Heart left ventricle (tissue), 16 donors: ENCODE results near the gene FAM98A. TPM values are rescaled to one million over a fixed set of nuclear protein-coding genes. Genes with fewer than 3 reads are reported as not detected.

ENCODE experiments used
- ATAC-seq, 4 donors: fragments of 200-7000 bp; cut with Tn5 transposase; one replicate each; pipeline ENCODE4 v1.9.1; 2020 to 2022; ENCODE audit warnings: moderate library complexity in 4 of 4, mild to moderate bottlenecking in 3 of 4, moderate number of reproducible peaks in 1 of 4
- DNase-seq, 5 donors: peaks; one replicate each; pipeline ENCODE4 v3.0.0-alpha.2; 2020
- H3K27ac ChIP-seq, 12 donors: fragments of 200-600 bp; sonication (generic) in 4 of 12; one replicate each; pipeline versions ENCODE4 v1.5.0 to v1.8.0; 2016 to 2022; ENCODE audit warnings: mild to moderate bottlenecking in 2 of 12
- H3K27me3 ChIP-seq, 9 donors: fragments of 200-600 bp; sonication (generic) in 2 of 9; one replicate each; pipeline versions ENCODE4 v1.5.1 to v1.8.0; 2016 to 2022; ENCODE audit warnings: mild to moderate bottlenecking in 3 of 9
- H3K36me3 ChIP-seq, 9 donors: fragments of 200-600 bp; sonication (generic) in 2 of 9; one replicate each; pipeline versions ENCODE4 v1.5.0 to v1.8.0; 2018 to 2022; ENCODE audit warnings: mild to moderate bottlenecking in 2 of 9
- H3K4me1 ChIP-seq, 12 donors: fragments of 200-600 bp; sonication (generic) in 4 of 12; one replicate each; pipeline versions ENCODE4 v1.5.0 to v1.8.0; 2016 to 2022; ENCODE audit warnings: mild to moderate bottlenecking in 3 of 12
- H3K4me3 ChIP-seq, 12 donors: fragments of 200-600 bp; sonication (generic) in 4 of 12; one replicate each; pipeline versions ENCODE4 v1.5.0 to v1.8.0; 2017 to 2022; ENCODE audit warnings: mild to moderate bottlenecking in 9 of 12, moderate library complexity in 4 of 12
- H3K9me3 ChIP-seq, 12 donors: fragments of 200-600 bp; sonication (generic) in 4 of 12; one replicate each; pipeline versions ENCODE4 v1.5.0 to v1.8.0; 2016 to 2022; ENCODE audit warnings: mild to moderate bottlenecking in 1 of 12
- POLR2A ChIP-seq, 2 donors: fragments of 450-650 bp; IDR thresholded peaks; one replicate each; pipeline ENCODE4 v1.6.1; 2017; ENCODE audit warnings: antibody characterized with exemption in 2 of 2, mild to moderate bottlenecking in 2 of 2, moderate library complexity in 2 of 2
- WGBS, 4 donors: extraction: QIAGEN DNeasy Blood & Tissue Kit in 2 of 4; methylation state at CpG; one replicate each; pipeline versions ENCODE4 v1.1.5 to v1.1.7; 2013 to 2018; 5-methylcytosine and 5-hydroxymethylcytosine counted together
- intact Hi-C, 10 donors: fragments of 100-400 bp; cut with DNase I; formaldehyde crosslinking; loops; one replicate each; pipeline versions ENCODE4 v1.11.1 to v1.14.2; 2022
- polyA plus RNA-seq, 2 donors: library from polyadenylated mRNA; stranded (reverse); fragments of 200-250 nt; gene quantifications; one replicate each; pipeline ENCODE4 v1.2.3, GENCODE V29; 2013
- total RNA-seq, 9 donors: library from RNA; depleted of rRNA in 2 of 9; stranded (reverse); fragments of >200 nt in 2 of 9; fragmentation: NEBNext Ultra II Directional in 3 of 9; extraction: Animal tissue kit (Norgen Biotek cat#: 25700) in 3 of 9; gene quantifications; one replicate each; pipeline versions ENCODE4 v1.1.0 to v1.2.4, GENCODE V29; 2016 to 2023
- TF ChIP-seq, protein P1 (sequence below), 12 donors: fragments of 200-600 bp; sonication (generic) in 4 of 12; IDR thresholded peaks; one replicate each; pipeline versions ENCODE4 v1.5.0 to v1.8.0; 2018 to 2022; ENCODE audit warnings: antibody characterized with exemption in 12 of 12, mild to moderate bottlenecking in 5 of 12
- donor health status: ischemic (EF 13 %, LVEDD 7.1; RV severe dilation, severe dysfunction).
- donor health status: healthy with polysubstance abuse.
- donor health status: DM: no; HTN: yes; CAD: no.
- donor health status: DM: no; HTN: no; CAD: no.
- donor health status: ischemic (EF 25% LVEDD 6.9; RV normal size, moderate dysfunction).
- donor health status: ischemic (EF 25% LVEDD 5.7; RV mildly dilated, moderate dysfunction).
- donor health status: healthy.
- donor health status: DM: yes; HTN: yes; CAD: no.
- donor health status: ischemic (EF 35%, LVEDD 5.7; RV mildly dilated, moderate dysfunction).
- donor health status: nonischemic (EF 11% LVEDD 7.7; RV severe dilation, severe dysfunction).
- donor health status: DM: yes; HTN: yes; CAD: no.
- donor health status: PGD.
- donor health status: ischemic (EF 29% LVEDD 5.4; RV normal size, mild dysfunction).
- donor health status: nonischemic (EF 23%, LVEDD 6.1; RV moderate dilation, normal function).

Gene FAM98A
- total and polyA plus RNA-seq, 11 donors, result 34.2 to 106 (median 66.4) TPM

DNA sequence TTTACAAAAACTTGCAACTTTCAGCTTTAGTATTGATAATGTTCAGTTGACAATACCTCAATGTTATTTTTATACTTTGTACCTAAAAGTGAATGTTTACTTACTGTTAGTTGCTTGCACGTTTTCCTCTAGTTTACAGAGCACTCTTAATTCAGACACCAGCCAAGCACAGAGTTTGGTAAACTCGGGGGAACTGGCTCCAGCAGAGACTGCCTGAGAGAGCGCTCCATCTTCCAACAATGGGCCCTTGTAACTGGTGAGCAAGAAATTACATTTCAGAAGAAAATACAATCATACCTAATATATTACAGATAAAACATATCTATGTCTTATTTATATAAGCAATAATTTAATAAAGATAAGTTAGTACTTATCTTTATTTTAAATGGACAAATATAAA is 3.7 kb downstream of the FAM98A start:
- Histone ChIP-seq H3K9me3 (no peaks in the 10 kb centered on the region), H3K4me1 (peaks cover 0 to 49% (median 22%) of the 10 kb centered on the region in 12 donors), H3K4me3 (no peak overlapping the region), H3K36me3 (peaks cover 0 to 51% (median 47%) of the 10 kb centered on the region in 9 donors), H3K27me3 (no peaks in the 10 kb centered on the region), H3K27ac (no peak overlapping the region)
- intact Hi-C loops, result no loop called here
- TF ChIP-seq, protein P1, sequence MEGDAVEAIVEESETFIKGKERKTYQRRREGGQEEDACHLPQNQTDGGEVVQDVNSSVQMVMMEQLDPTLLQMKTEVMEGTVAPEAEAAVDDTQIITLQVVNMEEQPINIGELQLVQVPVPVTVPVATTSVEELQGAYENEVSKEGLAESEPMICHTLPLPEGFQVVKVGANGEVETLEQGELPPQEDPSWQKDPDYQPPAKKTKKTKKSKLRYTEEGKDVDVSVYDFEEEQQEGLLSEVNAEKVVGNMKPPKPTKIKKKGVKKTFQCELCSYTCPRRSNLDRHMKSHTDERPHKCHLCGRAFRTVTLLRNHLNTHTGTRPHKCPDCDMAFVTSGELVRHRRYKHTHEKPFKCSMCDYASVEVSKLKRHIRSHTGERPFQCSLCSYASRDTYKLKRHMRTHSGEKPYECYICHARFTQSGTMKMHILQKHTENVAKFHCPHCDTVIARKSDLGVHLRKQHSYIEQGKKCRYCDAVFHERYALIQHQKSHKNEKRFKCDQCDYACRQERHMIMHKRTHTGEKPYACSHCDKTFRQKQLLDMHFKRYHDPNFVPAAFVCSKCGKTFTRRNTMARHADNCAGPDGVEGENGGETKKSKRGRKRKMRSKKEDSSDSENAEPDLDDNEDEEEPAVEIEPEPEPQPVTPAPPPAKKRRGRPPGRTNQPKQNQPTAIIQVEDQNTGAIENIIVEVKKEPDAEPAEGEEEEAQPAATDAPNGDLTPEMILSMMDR (IDR thresholded peaks at IDR 0.05), result no peak
- no peak for TF ChIP-seq POLR2A (IDR thresholded peaks at IDR 0.05)
- WGBS, 4 donors, result 66 to 75% (median 70%) methylated on average over 3 of the region's 3 CpGs
- no peak for DNase-seq
- no peak for ATAC-seq

DNA sequence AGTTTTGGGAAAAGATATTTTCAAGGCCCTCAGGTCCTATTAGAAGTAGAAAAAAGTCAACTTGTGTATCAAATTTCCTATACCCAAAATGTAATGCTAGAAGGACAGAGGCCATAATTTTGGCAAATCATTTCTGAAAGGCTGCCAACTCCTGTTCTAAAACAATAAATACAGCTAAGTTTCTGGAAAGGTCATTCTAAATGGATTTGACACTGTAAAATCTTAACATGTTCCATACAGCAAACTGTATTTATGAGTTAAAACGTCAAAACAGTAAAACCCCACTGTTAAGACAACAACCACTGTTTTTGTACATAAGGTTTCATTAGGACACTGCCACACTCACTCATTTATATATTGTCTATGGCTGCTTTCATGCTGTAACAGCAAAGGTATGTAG is 9.7 kb downstream of the FAM98A start:
- peaks cover 0 to 96% (median 85%) of the 10 kb centered on the region in 9 donors for H3K36me3 ChIP-seq
- intact Hi-C loops, result loop anchor here in 7 of 10 donors (10.0 kb wide), 5 partner anchors 115 to 1035 kb away; partner anchors contain the start of gene RASGRP3 (in 3 of the 7)
- DNase-seq (no peak), ATAC-seq (no peak)
- H3K9me3 ChIP-seq, result no peaks in the 10 kb centered on the region
- no peak overlapping the region for H3K4me3 ChIP-seq
- 25 to 57% (median 35%) methylated on average over 1 of the region's 1 CpG for WGBS, 4 donors
- TF ChIP-seq, protein P1 (IDR thresholded peaks at IDR 0.05), result no peak
- TF ChIP-seq POLR2A (IDR thresholded peaks at IDR 0.05), result no peak
- H3K4me1 ChIP-seq, result peaks cover 0 to 44% (median 9%) of the 10 kb centered on the region in 12 donors
- H3K27me3 ChIP-seq, result no peaks in the 10 kb centered on the region
- H3K27ac ChIP-seq, result peak overlapping the region in 1 of 12 donors; percentile 24

DNA sequence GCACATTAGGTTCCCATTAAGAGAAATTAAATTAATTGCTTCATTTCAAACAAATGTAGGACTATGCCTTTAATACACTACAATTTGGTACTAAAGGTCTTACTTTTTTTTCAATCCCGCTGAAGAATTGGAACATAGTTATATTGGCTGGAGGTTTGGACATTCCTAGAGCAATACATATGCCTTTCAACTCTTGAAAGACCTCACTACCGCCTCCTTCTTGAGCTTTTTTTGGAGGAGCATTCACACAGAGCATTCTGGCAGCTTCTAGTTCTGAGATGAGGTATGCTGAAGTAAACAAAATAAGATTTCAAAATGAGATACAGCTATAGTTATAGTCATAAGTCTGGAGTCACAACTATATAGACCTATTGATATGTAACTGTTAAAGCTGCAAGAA is 10.9 kb downstream of the FAM98A start:
- Histone ChIP-seq H3K4me3 (no peak overlapping the region), H3K27me3 (no peaks in the 10 kb centered on the region), H3K9me3 (no peaks in the 10 kb centered on the region), H3K4me1 (peaks cover 0 to 45% (median 9%) of the 10 kb centered on the region in 12 donors), H3K27ac (no peak overlapping the region), H3K36me3 (peaks cover 0 to 99% (median 85%) of the 10 kb centered on the region in 9 donors)
- ATAC-seq (no peak), DNase-seq (no peak)
- TF ChIP-seq POLR2A (IDR thresholded peaks at IDR 0.05), result no peak
- TF ChIP-seq, protein P1 (IDR thresholded peaks at IDR 0.05), result no peak
- WGBS, 4 donors, result 65 to 74% (median 72%) methylated on average over 2 of the region's 2 CpGs
- intact Hi-C loops, result loop anchor here in 7 of 10 donors (10.0 kb wide), 5 partner anchors 113 to 1033 kb away; partner anchors contain the start of gene RASGRP3 (in 3 of the 7)

DNA sequence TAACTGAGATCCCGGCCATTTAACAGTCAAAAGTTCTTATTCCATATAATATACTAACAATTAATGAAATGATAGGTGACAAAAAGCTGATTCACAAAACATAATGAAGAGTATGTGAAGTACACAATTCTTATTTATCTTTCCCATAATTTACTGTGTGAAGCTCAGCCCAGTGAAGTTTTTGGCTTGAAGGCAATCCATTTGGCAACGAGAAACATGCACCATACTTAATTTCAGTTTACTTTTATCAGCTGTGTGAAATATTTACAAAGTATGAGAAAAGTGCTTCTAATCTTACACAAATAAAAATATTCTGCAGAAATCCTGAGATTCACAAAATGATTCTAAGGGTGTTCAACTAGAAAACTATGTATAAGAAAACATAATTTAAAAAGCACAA is 12.3 kb downstream of the FAM98A start:
- intact Hi-C loops, result loop anchor here in 7 of 10 donors (10.0 kb wide), 5 partner anchors 112 to 1032 kb away; partner anchors contain the start of gene RASGRP3 (in 3 of the 7)
- Histone ChIP-seq H3K36me3 (peaks cover 0 to 87% (median 70%) of the 10 kb centered on the region in 9 donors), H3K27ac (peak overlapping the region in 1 of 12 donors; percentile 43), H3K4me3 (no peak overlapping the region), H3K27me3 (no peaks in the 10 kb centered on the region), H3K9me3 (no peaks in the 10 kb centered on the region), H3K4me1 (peaks cover 0 to 45% (median 12%) of the 10 kb centered on the region in 12 donors)
- WGBS, 4 donors, result 68 to 84% (median 79%) methylated on average over 2 of the region's 2 CpGs
- DNase-seq (no peak), ATAC-seq (no peak)
- TF ChIP-seq POLR2A (IDR thresholded peaks at IDR 0.05), result no peak
- TF ChIP-seq, protein P1 (IDR thresholded peaks at IDR 0.05), result no peak
